Mesendoderm (in vitro differentiated cells): Measurements from ENCODE around the gene MPV17L.
"Not testable (repeated sequence)": the region's sequence is repeated elsewhere in the genome, so short reads cannot be mapped to it uniquely, and the experiment has no call there.

Experiments
- DNase-seq: peaks from one replicate; pipeline ENCODE4 v3.0.0; 2013
- H2AK5ac ChIP-seq: 2 replicates; pipeline ENCODE4 v1.6.1; 2013; ENCODE audit warnings: low read length, inconsistent platforms
- H2BK120ac ChIP-seq: 2 replicates; pipeline ENCODE4 v1.6.1; 2013; ENCODE audit warnings: low read depth, mild to moderate bottlenecking, low read length, moderate library complexity, mixed read lengths
- H2BK15ac ChIP-seq: replicated peaks from 2 replicates; pipeline ENCODE4 v1.6.1; 2013; ENCODE audit warnings: low read depth, mild to moderate bottlenecking, moderate library complexity
- H2BK5ac ChIP-seq: 2 replicates; pipeline ENCODE4 v1.6.1; 2013; ENCODE audit warnings: low read length, inconsistent platforms
- H3K18ac ChIP-seq: 2 replicates; pipeline ENCODE4 v1.6.1; 2013; ENCODE audit warnings: mild to moderate bottlenecking, low read length, mixed read lengths
- H3K23ac ChIP-seq: one replicate; pipeline ENCODE4 v1.6.1; 2013; ENCODE audit warnings: low read length
- H3K27ac ChIP-seq: 2 replicates; pipeline ENCODE4 v1.5.1; 2013; ENCODE audit warnings: low read depth, mild to moderate bottlenecking, inconsistent platforms, low read length, moderate library complexity
- H3K27me3 ChIP-seq: 2 replicates; pipeline ENCODE4 v1.6.1; 2013; ENCODE audit warnings: low read length, control low read depth, mild to moderate bottlenecking, inconsistent platforms; ENCODE audit not compliant: insufficient read depth, poor library complexity
- H3K36me3 ChIP-seq: 2 replicates; pipeline ENCODE4 v1.6.1; 2013; ENCODE audit warnings: low read length, inconsistent platforms; ENCODE audit not compliant: control insufficient read depth, insufficient read depth
- H3K4ac ChIP-seq: one replicate; pipeline ENCODE4 v1.6.1; 2013; ENCODE audit warnings: low read depth, mild to moderate bottlenecking, low read length, moderate library complexity
- H3K4me1 ChIP-seq: 2 replicates; pipeline ENCODE4 v1.6.1; 2013; ENCODE audit warnings: low read depth, low read length, inconsistent platforms; ENCODE audit not compliant: control insufficient read depth
- H3K4me2 ChIP-seq: 2 replicates; pipeline ENCODE4 v1.6.1; 2013; ENCODE audit warnings: low read length
- H3K4me3 ChIP-seq: 2 replicates; pipeline ENCODE4 v1.5.1; 2013; ENCODE audit warnings: mild to moderate bottlenecking, low read length
- H3K56ac ChIP-seq: one replicate; pipeline ENCODE4 v1.6.1; 2013; ENCODE audit warnings: low read length
- H3K79me1 ChIP-seq: 2 replicates; pipeline ENCODE4 v1.6.1; 2013; ENCODE audit warnings: low read length, inconsistent platforms
- H3K79me2 ChIP-seq: 2 replicates; pipeline ENCODE4 v1.6.1; 2013; ENCODE audit warnings: mild to moderate bottlenecking, low read length; ENCODE audit not compliant: control insufficient read depth, insufficient read depth
- H3K9ac ChIP-seq: 2 replicates; pipeline ENCODE4 v1.6.1; 2013; ENCODE audit warnings: low read length, inconsistent platforms
- H4K5ac ChIP-seq: one replicate; pipeline ENCODE4 v1.6.1; 2013; ENCODE audit warnings: low read length
- H4K8ac ChIP-seq: one replicate; pipeline ENCODE4 v1.6.1; 2013; ENCODE audit warnings: low read depth, mild to moderate bottlenecking, control low read depth, low read length, moderate library complexity
- WGBS: extraction: QIAGEN DNeasy Blood & Tissue Kit; methylation state at CpG from one replicate; pipeline ENCODE4 v1.1.7; 2013; ENCODE audit warnings: low lambda C conversion rate, missing lambda C conversion rate; ENCODE audit not compliant: insufficient coverage; ENCODE audit errors: extremely low coverage; 5-methylcytosine and 5-hydroxymethylcytosine counted together

The MPV17L gene

GRCh38 chr16:15426796-15427195 is 31.2 kb downstream of the MPV17L start:
- no peaks in the 10 kb centered on the region for H3K4me1 ChIP-seq
- no peak overlapping the region for H3K27ac ChIP-seq
- no peak overlapping the region for H2AK5ac ChIP-seq
- H4K5ac ChIP-seq: no peak overlapping the region
- no peak overlapping the region for H3K23ac ChIP-seq
- no peak overlapping the region for H2BK120ac ChIP-seq
- WGBS: no CpG with 5 or more reads among the region's 6 CpGs
- H3K27me3 ChIP-seq: no peaks in the 10 kb centered on the region
- no peak overlapping the region for H3K9ac ChIP-seq
- no peak overlapping the region for H2BK15ac ChIP-seq
- no peaks in the 10 kb centered on the region for H3K36me3 ChIP-seq
- H3K18ac ChIP-seq: no peak overlapping the region
- H3K4me2 ChIP-seq: no peak overlapping the region
- H3K79me1 ChIP-seq: no peaks in the 10 kb centered on the region
- no peaks in the 10 kb centered on the region for H3K79me2 ChIP-seq
- no peak overlapping the region for H3K4me3 ChIP-seq
- no peak overlapping the region for H4K8ac ChIP-seq
- DNase-seq: no peak
- no peak overlapping the region for H3K56ac ChIP-seq
- no peak overlapping the region for H2BK5ac ChIP-seq
- H3K4ac ChIP-seq: no peak overlapping the region

GRCh38 chr16:15427648-15428239 is 32.2 kb downstream of the MPV17L start:
- Histone ChIP-seq H3K4me3 (no peak overlapping the region), H3K27ac (no peak overlapping the region), H2BK120ac (no peak overlapping the region), H4K5ac (no peak overlapping the region), H3K4me2 (no peak overlapping the region), H3K18ac (no peak overlapping the region), H3K79me1 (no peaks in the 10 kb centered on the region), H3K79me2 (no peaks in the 10 kb centered on the region), H3K36me3 (no peaks in the 10 kb centered on the region), H2BK15ac (no peak overlapping the region), H3K4me1 (no peaks in the 10 kb centered on the region), H3K9ac (no peak overlapping the region), H4K8ac (no peak overlapping the region), H3K56ac (no peak overlapping the region), H2AK5ac (no peak overlapping the region), H2BK5ac (no peak overlapping the region), H3K4ac (no peak overlapping the region), H3K27me3 (no peaks in the 10 kb centered on the region), H3K23ac (no peak overlapping the region)
- DNase-seq: peak; percentile 37
- no CpG with 5 or more reads among the region's 8 CpGs for WGBS

DNA sequence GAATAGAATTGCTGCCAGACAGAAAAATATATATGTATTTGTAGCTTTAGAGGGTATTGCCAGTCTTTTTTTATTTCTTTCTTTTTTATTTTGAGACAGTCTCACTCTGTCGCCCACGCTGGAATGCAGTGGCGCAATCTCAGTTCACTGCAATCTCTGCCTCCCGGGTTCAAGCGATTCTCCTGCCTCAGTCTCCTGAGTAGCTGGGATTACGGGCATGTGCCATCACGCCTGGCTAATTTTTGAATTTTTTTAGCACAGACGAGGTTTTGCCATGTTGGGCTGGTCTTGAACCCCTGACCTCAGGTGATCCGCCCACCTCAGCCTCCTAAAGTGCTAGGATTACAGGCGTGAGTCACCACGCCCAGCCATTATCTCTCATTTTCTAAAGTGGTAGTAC is 35.3 kb downstream of the MPV17L start:
- not testable (repeated sequence) for H3K27ac ChIP-seq, H3K56ac ChIP-seq, H3K79me2 ChIP-seq, H3K79me1 ChIP-seq, H3K4me3 ChIP-seq, H2AK5ac ChIP-seq, H2BK120ac ChIP-seq, H4K5ac ChIP-seq, H3K4me2 ChIP-seq, H3K4me1 ChIP-seq, H3K27me3 ChIP-seq, H2BK5ac ChIP-seq, H3K9ac ChIP-seq, H2BK15ac ChIP-seq, H3K23ac ChIP-seq, DNase-seq, H4K8ac ChIP-seq, H3K4ac ChIP-seq, H3K36me3 ChIP-seq, H3K18ac ChIP-seq
- WGBS: no CpG with 5 or more reads among the region's 11 CpGs

- DNase-seq: no peak
- WGBS: no CpG with 5 or more reads among the region's 12 CpGs
Observed at GRCh38 chr16:15434079-15434424, 38.5 kb downstream of the MPV17L start.

GRCh38 chr16:15434425-15435215 is 39.1 kb downstream of the MPV17L start, which contains the start of gene BMERB1:
BMERB1 (plus strand) TSS chr16:15434588; CDS start chr16:15434654, 66 bp downstream.
- peaks cover 3% of the 10 kb centered on the region for H3K27me3 ChIP-seq
- no peak within 1 kb of the TSS for H3K4ac ChIP-seq
- no peak within 1 kb of the TSS for H4K5ac ChIP-seq
- no peak within 1 kb of the TSS for H4K8ac ChIP-seq
- no peak within 1 kb of the TSS for H2BK15ac ChIP-seq
- H2BK120ac ChIP-seq: no peak within 1 kb of the TSS
- H3K27ac ChIP-seq: no peak within 1 kb of the TSS
- H3K4me3 ChIP-seq: peak within 1 kb of the TSS; percentile 60
- no peaks in the 10 kb centered on the region for H3K36me3 ChIP-seq
- H3K79me2 ChIP-seq: no peaks in the 10 kb centered on the region
- H3K23ac ChIP-seq: no peak within 1 kb of the TSS
- no CpG with 5 or more reads among the region's 63 CpGs for WGBS
- peak within 1 kb of the TSS; percentile 59 for H3K9ac ChIP-seq
- H2AK5ac ChIP-seq: no peak within 1 kb of the TSS
- no peak within 1 kb of the TSS for H2BK5ac ChIP-seq
- H3K4me2 ChIP-seq: peak within 1 kb of the TSS; percentile 93
- H3K56ac ChIP-seq: peak within 1 kb of the TSS; percentile 78
- H3K79me1 ChIP-seq: no peaks in the 10 kb centered on the region
- no peak within 1 kb of the TSS for H3K18ac ChIP-seq
- peak; percentile 69 for DNase-seq
- no peaks in the 10 kb centered on the region for H3K4me1 ChIP-seq

More at GRCh38 chr16:15434079-15434424, 38.5 kb downstream of the MPV17L start:
- Histone ChIP-seq H3K18ac (no peak overlapping the region), H3K36me3 (no peaks in the 10 kb centered on the region), H2BK15ac (no peak overlapping the region), H3K23ac (no peak overlapping the region), H4K8ac (no peak overlapping the region), H3K56ac (no peak overlapping the region), H3K9ac (no peak overlapping the region), H3K4me2 (no peak overlapping the region), H2AK5ac (no peak overlapping the region), H3K27ac (no peak overlapping the region), H2BK120ac (no peak overlapping the region), H3K27me3 (peaks cover 3% of the 10 kb centered on the region), H3K4ac (no peak overlapping the region), H4K5ac (no peak overlapping the region), H3K79me2 (no peaks in the 10 kb centered on the region), H3K4me3 (no peak overlapping the region), H2BK5ac (no peak overlapping the region), H3K4me1 (no peaks in the 10 kb centered on the region), H3K79me1 (no peaks in the 10 kb centered on the region)
